ENCODE measurements around the gene CROCC.
"Not testable (repeated sequence)": the region's sequence is repeated elsewhere in the genome, so short reads cannot be mapped to it uniquely, and the experiment has no call there.

DNA sequence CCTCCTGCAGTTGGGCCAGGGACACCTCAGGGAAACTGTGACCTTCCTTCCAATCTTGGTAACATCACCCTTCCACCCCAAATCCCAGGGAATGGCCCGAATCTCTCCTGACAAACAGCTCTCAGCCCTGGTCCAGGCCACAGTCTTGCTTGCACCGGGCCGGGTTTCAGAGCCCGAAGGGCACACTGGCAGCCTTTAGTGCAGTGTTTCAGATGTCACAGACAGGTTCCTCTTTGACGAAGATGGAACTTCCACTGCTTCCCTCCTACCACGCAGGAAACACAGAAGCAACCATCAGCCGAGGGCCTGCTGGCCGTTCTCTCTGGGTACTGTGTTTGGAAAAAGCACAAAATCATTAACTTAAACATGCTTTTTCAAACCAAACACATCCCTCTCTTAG lies 9.0 kb upstream of the CROCC start:
- not testable (repeated sequence) for TF ChIP-seq TAF1 (IDR thresholded peaks at IDR 0.05; ENCODE audit: borderline replicate concordance, low read depth, low read length); POLR2AphosphoS5 (IDR thresholded peaks at IDR 0.05; ENCODE audit: low read depth, low read length); CTCF (IDR thresholded peaks at IDR 0.05); SIN3A (IDR thresholded peaks at IDR 0.05; ENCODE audit: borderline replicate concordance, low read depth, low read length); JUND (IDR thresholded peaks at IDR 0.05); EP300 (IDR thresholded peaks at IDR 0.05; ENCODE audit: borderline replicate concordance in 1 of 2, low read depth in 1 of 2, low read length in 1 of 2); MAX (IDR thresholded peaks at IDR 0.05; ENCODE audit: low read depth); MXI1 (IDR thresholded peaks at IDR 0.05; ENCODE audit: low read depth, low read length)
- TF ChIP-seq, protein P1, sequence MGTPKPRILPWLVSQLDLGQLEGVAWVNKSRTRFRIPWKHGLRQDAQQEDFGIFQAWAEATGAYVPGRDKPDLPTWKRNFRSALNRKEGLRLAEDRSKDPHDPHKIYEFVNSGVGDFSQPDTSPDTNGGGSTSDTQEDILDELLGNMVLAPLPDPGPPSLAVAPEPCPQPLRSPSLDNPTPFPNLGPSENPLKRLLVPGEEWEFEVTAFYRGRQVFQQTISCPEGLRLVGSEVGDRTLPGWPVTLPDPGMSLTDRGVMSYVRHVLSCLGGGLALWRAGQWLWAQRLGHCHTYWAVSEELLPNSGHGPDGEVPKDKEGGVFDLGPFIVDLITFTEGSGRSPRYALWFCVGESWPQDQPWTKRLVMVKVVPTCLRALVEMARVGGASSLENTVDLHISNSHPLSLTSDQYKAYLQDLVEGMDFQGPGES (IDR thresholded peaks at IDR 0.05; ENCODE audit: low read depth, low read length) = not testable (repeated sequence)
